Muscle of leg (tissue), 11 donors: Measurements from ENCODE around the gene DSCAM. TPM values are rescaled to one million over a fixed set of nuclear protein-coding genes. Genes with fewer than 3 reads are reported as not detected.

Experiments used
- DNase-seq: peaks from one replicate; pipeline ENCODE4 v3.0.0; 2013
- H3K27ac ChIP-seq: one replicate; pipeline ENCODE4 v1.5.1; 2013; ENCODE audit warnings: mild to moderate bottlenecking, low read length, control low read depth
- H3K27me3 ChIP-seq: one replicate; pipeline ENCODE4 v1.6.1; 2013; ENCODE audit warnings: low read length; ENCODE audit not compliant: control insufficient read depth, insufficient read depth
- H3K36me3 ChIP-seq: one replicate; pipeline ENCODE4 v1.6.1; 2013; ENCODE audit warnings: low read length; ENCODE audit not compliant: control insufficient read depth, insufficient read depth
- H3K4me1 ChIP-seq: one replicate; pipeline ENCODE4 v1.6.1; 2013; ENCODE audit warnings: low read length; ENCODE audit not compliant: control insufficient read depth, insufficient read depth
- H3K4me3 ChIP-seq: one replicate; pipeline ENCODE4 v1.5.1; 2013; ENCODE audit warnings: low read length, control low read depth
- H3K9me3 ChIP-seq: replicated peaks from 2 replicates; pipeline ENCODE4 v1.6.1; 2013; ENCODE audit warnings: low read depth, low read length; ENCODE audit not compliant: control insufficient read depth
- WGBS: methylation state at CpG from one replicate; pipeline ENCODE4 v1.1.5; 2013; ENCODE audit warnings: missing lambda C conversion rate; ENCODE audit not compliant: insufficient coverage; 5-methylcytosine and 5-hydroxymethylcytosine counted together
- polyA plus RNA-seq, 8 donors: library from polyadenylated mRNA; unstranded; fragments of 120-200 nt; gene quantifications; one replicate each; pipeline versions ENCODE4 v1.2.1 to v1.2.3, GENCODE V29; 2013; ENCODE audit warnings: inconsistent platforms in 1 of 8, low replicate concordance in 1 of 8; ENCODE audit not compliant: insufficient read length in 8 of 8, insufficient read depth in 1 of 8
- total RNA-seq: library from RNA; stranded (reverse); fragments of 120-200 nt; gene quantifications from one replicate; pipeline ENCODE4 v1.2.4, GENCODE V29; 2013

The DSCAM gene
- total and polyA plus RNA-seq, 9 donors, result 0.89 to 2.0 (median 1.3) TPM

DNA sequence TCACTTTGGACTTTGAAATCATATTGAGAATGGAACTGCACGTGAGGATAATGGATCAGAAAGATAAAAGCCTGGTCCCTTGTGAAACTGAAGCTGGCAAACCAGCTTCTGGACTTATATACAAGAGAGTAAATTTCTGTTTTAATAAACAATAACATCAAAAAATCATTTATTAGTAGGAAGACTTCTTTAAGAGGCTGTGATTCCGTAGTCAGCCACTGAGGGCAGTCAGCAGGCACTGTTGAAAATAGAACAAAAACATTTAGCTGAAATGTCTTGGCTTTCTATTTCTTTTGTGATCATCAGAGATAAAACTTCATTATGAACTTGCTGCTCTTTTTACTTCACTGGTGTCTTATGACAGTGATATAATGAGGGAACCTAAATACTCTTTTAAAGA is 490.3 kb downstream of the DSCAM start:
- Histone ChIP-seq H3K27ac (no peak overlapping the region), H3K4me1 (no peaks in the 10 kb centered on the region), H3K4me3 (no peak overlapping the region), H3K9me3 (no peaks in the 10 kb centered on the region), H3K27me3 (no peaks in the 10 kb centered on the region), H3K36me3 (no peaks in the 10 kb centered on the region)
- no peak for DNase-seq
- no CpG with 5 or more reads among the region's 2 CpGs for WGBS

DNA sequence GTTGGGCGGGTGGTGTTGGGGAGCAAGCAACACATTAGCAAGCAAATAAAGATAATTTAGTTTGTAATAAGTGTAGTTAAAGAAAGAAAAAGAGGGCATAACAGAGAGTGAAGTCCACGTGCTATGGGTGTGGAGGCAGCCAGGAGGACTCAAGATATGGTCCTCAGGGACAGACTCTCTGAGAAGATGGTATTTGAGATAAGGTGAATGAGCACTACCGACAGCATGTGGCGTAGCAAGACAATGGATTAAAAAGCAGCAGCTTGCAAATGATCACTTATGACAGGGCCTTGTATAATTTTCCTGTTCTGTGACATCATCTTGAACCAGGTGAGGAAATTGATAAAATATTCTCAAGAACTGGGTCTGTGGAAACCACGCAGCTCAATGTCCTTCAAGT is 491.9 kb downstream of the DSCAM start:
- 75% methylated on average over 4 of the region's 5 CpGs for WGBS
- no peaks in the 10 kb centered on the region for H3K27me3 ChIP-seq
- no peak overlapping the region for H3K27ac ChIP-seq
- no peaks in the 10 kb centered on the region for H3K4me1 ChIP-seq
- no peaks in the 10 kb centered on the region for H3K9me3 ChIP-seq
- no peak overlapping the region for H3K4me3 ChIP-seq
- no peak for DNase-seq
- no peaks in the 10 kb centered on the region for H3K36me3 ChIP-seq

DNA sequence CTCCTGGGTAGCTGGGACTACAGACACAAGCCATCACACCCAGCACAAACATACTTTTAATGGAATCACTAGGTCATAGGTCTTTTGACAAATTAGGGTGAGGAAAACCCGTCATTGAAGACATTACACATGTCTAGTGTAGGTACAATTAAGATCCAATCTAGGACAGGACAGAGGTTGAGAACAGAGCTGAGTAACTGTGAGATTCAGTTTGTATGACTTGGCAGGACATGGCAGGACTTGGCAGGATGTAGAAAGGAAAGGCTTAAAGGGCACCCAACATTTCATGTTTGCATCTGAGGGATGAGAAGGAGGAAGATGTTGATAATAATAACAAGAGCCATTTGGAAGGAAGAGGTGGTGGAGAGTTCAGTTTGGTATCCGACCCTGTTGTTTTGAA is 496.0 kb downstream of the DSCAM start:
- Histone ChIP-seq H3K4me3 (no peak overlapping the region), H3K9me3 (no peaks in the 10 kb centered on the region), H3K27me3 (no peaks in the 10 kb centered on the region), H3K27ac (no peak overlapping the region), H3K36me3 (no peaks in the 10 kb centered on the region), H3K4me1 (no peaks in the 10 kb centered on the region)
- WGBS, result 100% methylated on average over 1 of the region's 2 CpGs
- DNase-seq, result no peak

DNA sequence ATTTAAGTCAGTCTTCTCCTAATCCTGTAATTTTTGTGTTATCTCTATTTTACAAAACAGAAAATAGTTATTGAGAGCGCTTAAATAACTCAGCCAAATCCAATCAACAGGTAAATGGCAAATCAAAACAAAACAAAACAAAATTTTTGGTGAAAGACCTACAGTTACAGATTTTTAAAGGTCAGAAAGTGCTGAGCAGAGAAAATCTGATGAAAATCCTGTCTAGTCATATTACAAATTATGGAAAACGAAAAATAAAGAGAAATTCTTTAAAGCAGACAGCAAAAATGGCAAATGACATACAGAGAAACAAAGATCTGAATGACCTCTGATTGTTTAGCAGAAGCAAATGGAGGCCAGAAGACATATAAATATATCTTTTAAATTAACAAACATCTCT is 497.4 kb downstream of the DSCAM start:
- DNase-seq, result no peak
- WGBS, result no CpG with 5 or more reads among the region's 2 CpGs
- Histone ChIP-seq H3K27ac (no peak overlapping the region), H3K4me3 (no peak overlapping the region), H3K9me3 (no peaks in the 10 kb centered on the region), H3K4me1 (no peaks in the 10 kb centered on the region), H3K36me3 (no peaks in the 10 kb centered on the region), H3K27me3 (no peaks in the 10 kb centered on the region)

GRCh38 chr21:40345711-40346321 is 501.1 kb downstream of the DSCAM start:
- Histone ChIP-seq H3K27me3 (no peaks in the 10 kb centered on the region), H3K9me3 (no peaks in the 10 kb centered on the region), H3K4me3 (no peak overlapping the region), H3K27ac (no peak overlapping the region), H3K36me3 (no peaks in the 10 kb centered on the region), H3K4me1 (no peaks in the 10 kb centered on the region)
- WGBS, result 70% methylated on average over 5 of the region's 9 CpGs
- DNase-seq, result no peak

DNA sequence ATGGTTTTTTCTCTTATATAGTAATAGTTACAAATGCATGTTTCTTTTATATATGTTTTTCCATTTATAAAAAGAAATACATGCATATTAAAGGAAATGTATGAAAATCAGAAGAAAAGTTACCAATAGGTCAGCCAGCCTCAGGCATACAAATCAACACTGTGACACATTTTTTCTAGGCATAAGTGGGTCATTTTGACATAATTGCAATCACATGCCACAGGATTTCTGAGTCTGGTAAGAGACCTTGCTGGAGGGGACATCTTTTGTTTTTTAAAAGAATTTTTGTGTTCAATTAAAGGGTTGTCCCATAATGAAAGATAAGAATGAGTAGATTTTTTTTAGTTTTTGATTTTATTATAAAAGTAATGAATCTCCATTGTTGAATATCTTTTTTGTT is 506.6 kb downstream of the DSCAM start:
- H3K4me3 ChIP-seq, result no peak overlapping the region
- no peak for DNase-seq
- H3K4me1 ChIP-seq, result no peaks in the 10 kb centered on the region
- H3K27ac ChIP-seq, result no peak overlapping the region
- H3K36me3 ChIP-seq, result no peaks in the 10 kb centered on the region
- no peaks in the 10 kb centered on the region for H3K9me3 ChIP-seq
- peaks cover 2% of the 10 kb centered on the region for H3K27me3 ChIP-seq

DNA sequence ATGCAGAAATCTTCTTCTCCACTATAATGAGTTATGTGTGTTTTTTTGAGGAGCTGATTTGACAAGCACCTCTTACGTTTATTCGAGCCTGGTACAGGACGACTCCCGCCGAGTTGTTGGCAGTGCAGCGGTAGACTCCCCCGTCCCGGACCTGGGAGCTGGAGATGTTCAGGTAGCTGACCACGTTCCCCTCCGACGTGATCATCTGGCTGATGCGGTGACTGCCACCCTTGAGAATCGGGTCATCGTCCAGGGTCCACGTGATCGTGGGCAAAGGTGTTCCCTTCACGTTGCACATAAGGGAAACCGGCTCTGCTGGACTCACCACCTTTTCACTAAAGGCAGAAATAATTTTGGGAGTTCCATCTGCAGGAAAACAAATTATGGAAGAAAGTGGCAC is 507.9 kb downstream of the DSCAM start:
- 66% methylated on average over 7 of the region's 18 CpGs for WGBS
- Histone ChIP-seq H3K4me3 (no peak overlapping the region), H3K27ac (no peak overlapping the region), H3K9me3 (no peaks in the 10 kb centered on the region), H3K4me1 (no peaks in the 10 kb centered on the region), H3K36me3 (no peaks in the 10 kb centered on the region), H3K27me3 (peaks cover 2% of the 10 kb centered on the region)
- DNase-seq, result no peak

GRCh38 chr21:40337981-40338380 is 509.0 kb downstream of the DSCAM start:
- Histone ChIP-seq H3K27ac (no peak overlapping the region), H3K36me3 (no peaks in the 10 kb centered on the region), H3K4me3 (no peak overlapping the region), H3K9me3 (no peaks in the 10 kb centered on the region), H3K4me1 (no peaks in the 10 kb centered on the region), H3K27me3 (peaks cover 2% of the 10 kb centered on the region)
- 95% methylated on average over 10 of the region's 13 CpGs for WGBS
- no peak for DNase-seq

GRCh38 chr21:40335704-40336103 is 511.3 kb downstream of the DSCAM start:
- H3K36me3 ChIP-seq, result no peaks in the 10 kb centered on the region
- WGBS, result 0% methylated on average over 1 of the region's 5 CpGs
- DNase-seq, result no peak
- no peak overlapping the region for H3K4me3 ChIP-seq
- no peak overlapping the region for H3K27ac ChIP-seq
- H3K4me1 ChIP-seq, result peaks cover 5% of the 10 kb centered on the region
- peaks cover 2% of the 10 kb centered on the region for H3K27me3 ChIP-seq
- no peaks in the 10 kb centered on the region for H3K9me3 ChIP-seq

DNA sequence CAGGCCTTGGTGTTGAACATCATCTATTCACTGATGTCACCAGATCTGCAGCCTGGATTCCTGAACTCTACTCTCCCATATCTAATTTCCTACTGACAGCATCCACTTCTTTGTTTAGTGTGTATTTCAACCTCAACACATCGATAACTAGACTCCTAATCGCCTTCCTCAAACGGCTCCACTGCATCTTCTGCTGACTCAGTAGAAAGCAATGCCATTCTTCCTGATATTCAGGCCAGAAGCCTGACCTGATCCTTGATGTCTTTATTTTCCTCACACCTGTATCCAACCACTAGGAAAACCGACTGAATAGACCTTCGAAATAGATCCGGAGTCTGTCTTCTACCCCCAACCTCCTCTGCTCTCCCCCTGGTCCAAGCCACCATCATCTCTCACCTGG is 512.8 kb downstream of the DSCAM start:
- WGBS, result 80% methylated on average over 6 of the region's 6 CpGs
- H3K27me3 ChIP-seq, result peaks cover 2% of the 10 kb centered on the region
- H3K27ac ChIP-seq, result no peak overlapping the region
- no peaks in the 10 kb centered on the region for H3K36me3 ChIP-seq
- no peak for DNase-seq
- no peak overlapping the region for H3K4me3 ChIP-seq
- H3K9me3 ChIP-seq, result no peaks in the 10 kb centered on the region
- H3K4me1 ChIP-seq, result peaks cover 5% of the 10 kb centered on the region

DNA sequence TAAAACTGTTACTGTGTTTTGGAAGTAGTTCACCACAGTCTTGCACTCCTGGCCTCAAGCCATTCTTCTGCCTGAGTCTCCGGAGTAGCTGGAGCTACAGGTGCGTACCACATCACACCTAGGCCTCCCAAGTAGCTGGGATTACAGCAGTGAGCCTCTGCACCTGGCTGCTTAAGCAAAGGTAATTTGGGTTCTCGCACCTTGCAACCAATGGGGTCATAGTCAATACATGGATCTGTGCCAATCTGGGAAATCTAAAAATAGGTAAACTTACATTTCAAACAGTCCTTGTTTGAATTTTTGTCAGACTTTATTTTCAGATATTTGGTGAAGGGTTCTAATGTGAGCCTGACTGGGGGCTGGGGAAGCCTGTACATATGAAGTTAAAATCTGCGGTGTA is 513.2 kb downstream of the DSCAM start:
- Histone ChIP-seq H3K27ac (no peak overlapping the region), H3K36me3 (no peaks in the 10 kb centered on the region), H3K9me3 (no peaks in the 10 kb centered on the region), H3K4me3 (no peak overlapping the region), H3K27me3 (peaks cover 2% of the 10 kb centered on the region), H3K4me1 (peaks cover 5% of the 10 kb centered on the region)
- WGBS, result 100% methylated on average over 1 of the region's 4 CpGs
- DNase-seq, result no peak
